GM12892 (cell line): ENCODE measurements around the gene RPP14.

Experiments used
- DNase-seq: peaks from one replicate; pipeline ENCODE4 v3.0.0; 2011; ENCODE audit not compliant: insufficient read length
- FAIRE-seq: peaks from 2 replicates; lab custom pipeline; 2011; peaks lifted over from hg19 to GRCh38; lab: Jason Lieb, UNC
- POLR2A ChIP-seq: IDR thresholded peaks from 2 replicates; pipeline ENCODE4 v1.6.1; 2011; ENCODE audit warnings: low read depth, low read length, control low read depth
- POLR2AphosphoS5 ChIP-seq: IDR thresholded peaks from 2 replicates; pipeline ENCODE4 v1.6.1; 2011; ENCODE audit warnings: low read depth, low read length, control low read depth
- TAF1 ChIP-seq: IDR thresholded peaks from 2 replicates; pipeline ENCODE4 v1.6.1; 2011; ENCODE audit warnings: low read depth, mild to moderate bottlenecking, control low read depth, low read length, borderline replicate concordance

Gene RPP14

GRCh38 chr3:58325525-58325992 is 19.5 kb downstream of the RPP14 start:
- no peak for DNase-seq
- FAIRE-seq: no peak
- TF ChIP-seq POLR2A: no peak
- no peak for TF ChIP-seq POLR2AphosphoS5
- no peak for TF ChIP-seq TAF1

GRCh38 chr3:58326267-58326900 is 20.3 kb downstream of the RPP14 start:
- TF ChIP-seq TAF1 (no peak), POLR2AphosphoS5 (no peak), POLR2A (no peak)
- FAIRE-seq (no peak), DNase-seq (no peak)

- TF ChIP-seq POLR2A: no peak
- no peak for TF ChIP-seq TAF1
- no peak for TF ChIP-seq POLR2AphosphoS5
- FAIRE-seq (no peak), DNase-seq (no peak)
These were observed 23.3 kb downstream of the RPP14 start for GRCh38 chr3:58329150-58329921.

GRCh38 chr3:58329922-58330413 is 23.9 kb downstream of the RPP14 start:
- no peak for FAIRE-seq
- DNase-seq: no peak

GRCh38 chr3:58331593-58332152 is 25.6 kb downstream of the RPP14 start:
- DNase-seq (no peak), FAIRE-seq (no peak)
- no peak for TF ChIP-seq POLR2AphosphoS5
- no peak for TF ChIP-seq TAF1
- no peak for TF ChIP-seq POLR2A

More at GRCh38 chr3:58329922-58330413, 23.9 kb downstream of the RPP14 start:
- TF ChIP-seq POLR2AphosphoS5 (no peak), POLR2A (no peak), TAF1 (no peak)

GRCh38 chr3:58332575-58333188 is 26.6 kb downstream of the RPP14 start, which contains the start of gene PXK:
TSS of gene PXK (plus strand) at chr3:58332892. CDS start at chr3:58332989, 97 bp downstream.
- peak; percentile 80 for DNase-seq
- TF ChIP-seq POLR2AphosphoS5 (no peak), POLR2A (peak; percentile 37; the same call in 1 of the 2 replicates), TAF1 (peak; percentile 43; the same call in 1 of the 2 replicates)
- peak; percentile 91 for FAIRE-seq

GRCh38 chr3:58333206-58334012 is 27.4 kb downstream of the RPP14 start:
- TF ChIP-seq POLR2A: no peak
- TF ChIP-seq POLR2AphosphoS5: no peak
- TF ChIP-seq TAF1: no peak
- peak; percentile 48 for DNase-seq
- peak; percentile 72 for FAIRE-seq

GRCh38 chr3:58334013-58334321 is 27.9 kb downstream of the RPP14 start:
- DNase-seq: no peak
- TF ChIP-seq POLR2AphosphoS5 (no peak), TAF1 (no peak), POLR2A (no peak)
- no peak for FAIRE-seq

- FAIRE-seq: peak; percentile 79
- no peak for DNase-seq
- TF ChIP-seq POLR2AphosphoS5 (no peak), POLR2A (no peak), TAF1 (no peak)
These were observed 28.4 kb downstream of the RPP14 start for GRCh38 chr3:58334506-58334884.

- no peak for TF ChIP-seq POLR2AphosphoS5
- no peak for TF ChIP-seq POLR2A
- no peak for TF ChIP-seq TAF1
- FAIRE-seq (no peak), DNase-seq (no peak)
These were observed 29.6 kb downstream of the RPP14 start for GRCh38 chr3:58335652-58335947.
